ENCODE data around the gene BNC2. TPM values are rescaled to one million over a fixed set of nuclear protein-coding genes. Genes with fewer than 3 reads are reported as not detected.

Gene BNC2
- total RNA-seq, 1 experiment from 2014 or later, result 0.20 TPM

- DNase-seq, result no peak
- Mint-ChIP-seq H3K4me1 (ENCODE audit: low read depth, unreplicated experiment) (no peaks in the 10 kb centered on the region), H3K9me3 (ENCODE audit: unreplicated experiment) (no peaks in the 10 kb centered on the region), H3K4me3 (ENCODE audit: unreplicated experiment) (no peak overlapping the region), H3K36me3 (ENCODE audit: insufficient read depth, unreplicated experiment) (no peaks in the 10 kb centered on the region), H3K27me3 (ENCODE audit: insufficient read depth, unreplicated experiment) (no peaks in the 10 kb centered on the region), H3K27ac (ENCODE audit: unreplicated experiment) (no peak overlapping the region)
- H3K9me3 ChIP-seq, result no peaks in the 10 kb centered on the region
- intact Hi-C loops (cut with micrococcal nuclease; ENCODE audit: unreplicated experiment), result no loop called here
- no peaks in the 10 kb centered on the region for H3K4me1 ChIP-seq
- H3K4me3 ChIP-seq (ENCODE audit: low read depth, low read length), result no peak overlapping the region
- TF ChIP-seq, protein P1, sequence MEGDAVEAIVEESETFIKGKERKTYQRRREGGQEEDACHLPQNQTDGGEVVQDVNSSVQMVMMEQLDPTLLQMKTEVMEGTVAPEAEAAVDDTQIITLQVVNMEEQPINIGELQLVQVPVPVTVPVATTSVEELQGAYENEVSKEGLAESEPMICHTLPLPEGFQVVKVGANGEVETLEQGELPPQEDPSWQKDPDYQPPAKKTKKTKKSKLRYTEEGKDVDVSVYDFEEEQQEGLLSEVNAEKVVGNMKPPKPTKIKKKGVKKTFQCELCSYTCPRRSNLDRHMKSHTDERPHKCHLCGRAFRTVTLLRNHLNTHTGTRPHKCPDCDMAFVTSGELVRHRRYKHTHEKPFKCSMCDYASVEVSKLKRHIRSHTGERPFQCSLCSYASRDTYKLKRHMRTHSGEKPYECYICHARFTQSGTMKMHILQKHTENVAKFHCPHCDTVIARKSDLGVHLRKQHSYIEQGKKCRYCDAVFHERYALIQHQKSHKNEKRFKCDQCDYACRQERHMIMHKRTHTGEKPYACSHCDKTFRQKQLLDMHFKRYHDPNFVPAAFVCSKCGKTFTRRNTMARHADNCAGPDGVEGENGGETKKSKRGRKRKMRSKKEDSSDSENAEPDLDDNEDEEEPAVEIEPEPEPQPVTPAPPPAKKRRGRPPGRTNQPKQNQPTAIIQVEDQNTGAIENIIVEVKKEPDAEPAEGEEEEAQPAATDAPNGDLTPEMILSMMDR (IDR thresholded peaks at IDR 0.05; ENCODE audit: insufficient read depth in 1 of 2, low read depth in 1 of 2, low read length in 1 of 2, severe bottlenecking in 1 of 2, unreplicated experiment in 1 of 2), result no peak
- H3K36me3 ChIP-seq (ENCODE audit: control insufficient read depth, insufficient read depth, low read length), result no peaks in the 10 kb centered on the region
- ChIA-PET CTCF (no interaction called here), POLR2A (no interaction called here)
- no TSS peak for BruUV-seq (replicated peaks)
- H3K27me3 ChIP-seq (replicated peaks; ENCODE audit: control insufficient read depth, insufficient read depth, low read length), result no peaks in the 10 kb centered on the region
Observed at GRCh38 chr9:16561121-16561520, 309.3 kb downstream of the BNC2 start.

GRCh38 chr9:16559418-16560188 lies 310.9 kb downstream of the BNC2 start:
- Histone ChIP-seq H3K27me3 (replicated peaks; ENCODE audit: control insufficient read depth, insufficient read depth, low read length) (no peaks in the 10 kb centered on the region), H3K9me3 (no peaks in the 10 kb centered on the region), H3K4me3 (ENCODE audit: low read depth, low read length) (no peak overlapping the region), H3K4me1 (no peaks in the 10 kb centered on the region), H3K36me3 (ENCODE audit: control insufficient read depth, insufficient read depth, low read length) (no peaks in the 10 kb centered on the region)
- no TSS peak for BruUV-seq (replicated peaks)
- Mint-ChIP-seq H3K27ac (ENCODE audit: unreplicated experiment) (no peak overlapping the region), H3K36me3 (ENCODE audit: insufficient read depth, unreplicated experiment) (no peaks in the 10 kb centered on the region), H3K27me3 (ENCODE audit: insufficient read depth, unreplicated experiment) (no peaks in the 10 kb centered on the region), H3K4me1 (ENCODE audit: low read depth, unreplicated experiment) (no peaks in the 10 kb centered on the region), H3K9me3 (ENCODE audit: unreplicated experiment) (no peaks in the 10 kb centered on the region), H3K4me3 (ENCODE audit: unreplicated experiment) (no peak overlapping the region)
- TF ChIP-seq, protein P1 (IDR thresholded peaks at IDR 0.05; ENCODE audit: insufficient read depth in 1 of 2, low read depth in 1 of 2, low read length in 1 of 2, severe bottlenecking in 1 of 2, unreplicated experiment in 1 of 2), result no peak
- ChIA-PET POLR2A (no interaction called here), CTCF (no interaction called here)
- intact Hi-C loops (cut with micrococcal nuclease; ENCODE audit: unreplicated experiment), result no loop called here
- no peak for DNase-seq

- no peaks in the 10 kb centered on the region for H3K36me3 Mint-ChIP-seq (ENCODE audit: insufficient read depth, unreplicated experiment)
- TF ChIP-seq, protein P1 (IDR thresholded peaks at IDR 0.05; ENCODE audit: insufficient read depth in 1 of 2, low read depth in 1 of 2, low read length in 1 of 2, severe bottlenecking in 1 of 2, unreplicated experiment in 1 of 2), result no peak
- H3K4me1 Mint-ChIP-seq (ENCODE audit: low read depth, unreplicated experiment), result no peaks in the 10 kb centered on the region
- intact Hi-C loops (cut with micrococcal nuclease; ENCODE audit: unreplicated experiment), result no loop called here
- no peak overlapping the region for H3K4me3 Mint-ChIP-seq (ENCODE audit: unreplicated experiment)
- H3K27me3 Mint-ChIP-seq (ENCODE audit: insufficient read depth, unreplicated experiment), result peaks cover 5% of the 10 kb centered on the region
- no peaks in the 10 kb centered on the region for H3K27me3 ChIP-seq (replicated peaks; ENCODE audit: control insufficient read depth, insufficient read depth, low read length)
- H3K27ac Mint-ChIP-seq (ENCODE audit: unreplicated experiment), result no peak overlapping the region
- no peak for DNase-seq
- no peak overlapping the region for H3K4me3 ChIP-seq (ENCODE audit: low read depth, low read length)
- H3K36me3 ChIP-seq (ENCODE audit: control insufficient read depth, insufficient read depth, low read length), result no peaks in the 10 kb centered on the region
- POLR2A ChIA-PET, result no interaction called here
- CTCF ChIA-PET, result no interaction called here
- H3K9me3 Mint-ChIP-seq (ENCODE audit: unreplicated experiment), result no peaks in the 10 kb centered on the region
- H3K4me1 ChIP-seq, result no peaks in the 10 kb centered on the region
- no TSS peak for BruUV-seq (replicated peaks)
- no peaks in the 10 kb centered on the region for H3K9me3 ChIP-seq
Observed at GRCh38 chr9:16555802-16556201, 314.7 kb downstream of the BNC2 start.

Data from Caco-2 (cell line).